ENCODE results near the gene DNAJB12.

Gene DNAJB12

DNA sequence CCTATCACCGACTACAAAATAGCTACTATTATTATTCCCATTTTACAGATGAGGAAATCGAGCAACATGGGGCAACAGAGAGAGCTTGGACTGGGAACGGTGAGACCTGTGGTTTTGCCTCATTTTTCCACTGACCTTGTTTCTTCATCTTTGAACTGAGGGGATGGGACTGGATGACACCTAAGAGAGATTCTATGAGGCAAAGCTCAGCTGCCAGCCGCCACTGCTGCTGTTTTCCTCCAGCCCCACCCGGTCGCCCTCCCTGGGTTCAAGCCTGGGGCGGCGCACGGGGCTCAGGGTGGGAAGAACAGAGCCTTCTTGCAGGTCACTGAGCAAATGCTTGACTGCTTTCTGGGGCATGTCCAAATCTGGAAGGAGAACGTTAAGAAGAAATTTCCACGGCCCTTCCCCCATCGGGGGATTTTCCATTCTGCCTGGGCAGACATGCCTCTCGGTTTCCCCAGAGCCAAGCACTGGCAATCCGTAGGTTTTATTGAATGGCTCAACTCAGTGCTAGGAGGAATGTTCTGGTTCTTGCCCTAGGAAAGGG lies 68.7 kb downstream of the DNAJB12 start:
- DNase-seq = no peak

DNA sequence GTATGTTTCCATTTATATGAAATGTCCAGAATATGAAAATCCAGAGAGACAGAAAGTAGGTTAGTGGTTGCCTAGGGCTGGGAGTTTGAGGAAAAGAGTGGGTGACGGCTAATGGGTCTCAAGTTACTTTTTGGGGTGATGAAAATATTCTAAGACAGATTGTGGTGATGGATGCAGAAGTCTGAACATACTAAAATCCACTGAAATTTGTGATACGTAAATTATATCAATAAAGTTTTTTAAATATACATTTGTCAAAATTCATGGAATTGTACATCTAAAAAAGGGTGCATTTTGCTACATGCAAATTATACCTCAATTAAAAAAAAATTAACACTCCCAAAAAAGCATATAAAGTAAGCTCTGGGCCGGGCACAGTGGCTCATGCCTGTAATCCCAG lies 71.6 kb downstream of the DNAJB12 start:
- no peak for DNase-seq
